ENCODE data around the gene ATIC.

GRCh38 chr2:215374642-215375466 lies 63.0 kb downstream of the ATIC start:
- TF ChIP-seq CTCF (IDR thresholded peaks at IDR 0.05) (no peak), POLR2A (IDR thresholded peaks at IDR 0.05) (no peak)

Measured in adrenal gland (tissue), 5 donors.